SU-DHL-6 (cell line): ENCODE results near the gene PLEKHA6.

ENCODE experiments used
- H2AFZ ChIP-seq: fragments of 200-600 bp; sonication (generic); 2 replicates; pipeline ENCODE4 v1.6.1; 2014; ENCODE audit warnings: low read depth, mild to moderate bottlenecking, moderate library complexity, mixed read lengths, antibody characterized with exemption, low read length; ENCODE audit not compliant: severe bottlenecking
- H3F3A ChIP-seq: fragments of 200-600 bp; shearing (Covaris generic); 2 replicates; pipeline ENCODE4 v1.6.0; 2016; ENCODE audit warnings: antibody characterized with exemption, mild to moderate bottlenecking; ENCODE audit not compliant: insufficient read depth
- H3K27ac ChIP-seq: fragments of 200-600 bp; sonication (generic); 2 replicates; pipeline ENCODE4 v1.5.1; 2016; ENCODE audit warnings: low read depth, mild to moderate bottlenecking, low read length, moderate library complexity, mixed read lengths
- H3K27me3 ChIP-seq: fragments of 200-600 bp; sonication (generic), shearing (Covaris generic); 2 replicates; pipeline ENCODE4 v1.6.0; 2014; ENCODE audit warnings: mild to moderate bottlenecking, low read length
- H3K36me3 ChIP-seq: fragments of 200-600 bp; sonication (generic); 2 replicates; pipeline ENCODE4 v1.6.1; 2014; ENCODE audit warnings: mild to moderate bottlenecking, low read length, mixed read lengths
- H3K4me2 ChIP-seq: fragments of 300-600, 200-600 bp; shearing (Covaris generic), sonication (generic); 2 replicates; pipeline ENCODE4 v1.6.0; 2014; ENCODE audit warnings: low read length, low read depth, mild to moderate bottlenecking; ENCODE audit not compliant: poor library complexity, severe bottlenecking
- H3K4me3 ChIP-seq: fragments of 200-600 bp; sonication (generic); 2 replicates; pipeline ENCODE4 v1.5.1; 2014; ENCODE audit warnings: antibody characterized with exemption, low read length, mild to moderate bottlenecking, mixed read lengths; ENCODE audit not compliant: insufficient read depth, poor library complexity, severe bottlenecking
- H3K79me2 ChIP-seq: fragments of 200-600 bp; sonication (generic); 2 replicates; pipeline ENCODE4 v1.6.1; 2014; ENCODE audit warnings: mild to moderate bottlenecking, low read length, moderate library complexity; ENCODE audit not compliant: insufficient read depth
- H3K9ac ChIP-seq: fragments of 200-600 bp; sonication (generic); 2 replicates; pipeline ENCODE4 v1.7.0; 2014; ENCODE audit warnings: mild to moderate bottlenecking, low read length
- H3K9me2 ChIP-seq: fragments of 200-600 bp; sonication (generic); replicated peaks from 2 replicates; pipeline ENCODE4 v1.6.1; 2014; ENCODE audit warnings: low read length; ENCODE audit not compliant: insufficient read depth
- H3K9me3 ChIP-seq: fragments of 200-600 bp; sonication (generic); 2 replicates; pipeline ENCODE4 v1.6.1; 2014; ENCODE audit warnings: low read length, mixed read lengths; ENCODE audit not compliant: insufficient read depth
- H4K20me1 ChIP-seq: fragments of 200-600 bp; sonication (generic); 2 replicates; pipeline ENCODE4 v1.6.1; 2014; ENCODE audit warnings: low read depth, mild to moderate bottlenecking, antibody characterized with exemption, low read length, moderate library complexity, mixed read lengths
- CTCF ChIP-seq: fragments of 200-600 bp; sonication (generic); IDR thresholded peaks from one replicate; pipeline ENCODE4 v1.5.1; 2017; ENCODE audit warnings: antibody characterized with exemption, mild to moderate bottlenecking, low read length, moderate library complexity; ENCODE audit not compliant: insufficient read depth, poor library complexity, severe bottlenecking
- EZH2phosphoT487 ChIP-seq: fragments of 200-600 bp; sonication (generic), shearing (Covaris generic); conservative IDR thresholded peaks from 2 replicates; pipeline ENCODE4 v1.6.1; 2018; ENCODE audit warnings: mild to moderate bottlenecking, antibody characterized with exemption, low read length, moderate library complexity, mixed read lengths

Gene PLEKHA6

GRCh38 chr1:204292740-204293139 lies 67.0 kb downstream of the PLEKHA6 start:
- no peak overlapping the region for H2AFZ ChIP-seq
- H3K9me3 ChIP-seq, result no peaks in the 10 kb centered on the region
- no peaks in the 10 kb centered on the region for H3K27me3 ChIP-seq
- no peaks in the 10 kb centered on the region for H3K79me2 ChIP-seq
- H3K4me2 ChIP-seq, result no peak overlapping the region
- no peaks in the 10 kb centered on the region for H3K36me3 ChIP-seq
- H3K4me3 ChIP-seq, result no peak overlapping the region
- no peak overlapping the region for H3K27ac ChIP-seq
- no peak for TF ChIP-seq CTCF
- no peak for TF ChIP-seq EZH2phosphoT487
- no peaks in the 10 kb centered on the region for H4K20me1 ChIP-seq
- H3K9me2 ChIP-seq, result no peaks in the 10 kb centered on the region
- no peaks in the 10 kb centered on the region for H3F3A ChIP-seq
- H3K9ac ChIP-seq, result no peak overlapping the region

- no peak overlapping the region for H3K9ac ChIP-seq
- no peaks in the 10 kb centered on the region for H3K9me2 ChIP-seq
- H3K27me3 ChIP-seq, result no peaks in the 10 kb centered on the region
- no peak for TF ChIP-seq CTCF
- no peak overlapping the region for H2AFZ ChIP-seq
- no peaks in the 10 kb centered on the region for H3K36me3 ChIP-seq
- H3K4me3 ChIP-seq, result no peak overlapping the region
- no peaks in the 10 kb centered on the region for H3K9me3 ChIP-seq
- no peak overlapping the region for H3K27ac ChIP-seq
- no peaks in the 10 kb centered on the region for H4K20me1 ChIP-seq
- no peak overlapping the region for H3K4me2 ChIP-seq
- H3K79me2 ChIP-seq, result no peaks in the 10 kb centered on the region
- H3F3A ChIP-seq, result no peaks in the 10 kb centered on the region
Observed at GRCh38 chr1:204289280-204289679, 70.4 kb downstream of the PLEKHA6 start.

- H3K9ac ChIP-seq, result no peak overlapping the region
- no peak overlapping the region for H3K4me3 ChIP-seq
- no peaks in the 10 kb centered on the region for H3K9me3 ChIP-seq
- no peaks in the 10 kb centered on the region for H3K9me2 ChIP-seq
- no peak overlapping the region for H3K27ac ChIP-seq
- H3K4me2 ChIP-seq, result no peak overlapping the region
- H3K36me3 ChIP-seq, result no peaks in the 10 kb centered on the region
- TF ChIP-seq EZH2phosphoT487 (no peak), CTCF (no peak)
- H3K27me3 ChIP-seq, result no peaks in the 10 kb centered on the region
- no peaks in the 10 kb centered on the region for H3K79me2 ChIP-seq
- H3F3A ChIP-seq, result no peaks in the 10 kb centered on the region
- no peaks in the 10 kb centered on the region for H4K20me1 ChIP-seq
- no peak overlapping the region for H2AFZ ChIP-seq
Observed at GRCh38 chr1:204288021-204288588, 71.6 kb downstream of the PLEKHA6 start.
